Activated CD4-positive, alpha-beta T cell treated with anti-CD3 and anti-CD28 coated beads for 1 hour (primary cell): ENCODE data around the gene DPM3.

Experiments used
- DNase-seq: peaks from one replicate; pipeline ENCODE4 v3.0.0-alpha.2; 2020

The DPM3 gene

GRCh38 chr1:155145491-155145890 is 5.2 kb upstream of the DPM3 start:
- no peak for DNase-seq

GRCh38 chr1:155141749-155142148 is 1.4 kb upstream of the DPM3 start:
- no peak for DNase-seq

- no peak for DNase-seq
Measured at GRCh38 chr1:155140630-155140953, 261 bp upstream of the DPM3 start.

- no peak for DNase-seq
Measured at GRCh38 chr1:155137154-155137949, 3.0 kb downstream of the DPM3 start.

GRCh38 chr1:155136748-155137147 is 3.6 kb downstream of the DPM3 start:
- DNase-seq: no peak

- peak; percentile 85 for DNase-seq
Measured at GRCh38 chr1:155135415-155136028, 4.8 kb downstream of the DPM3 start, which contains the start of gene SLC50A1. TSS of gene SLC50A1 (plus strand) at chr1:155135852. CDS start at chr1:155135912, 60 bp downstream.

GRCh38 chr1:155134880-155135414 is 5.4 kb downstream of the DPM3 start:
- DNase-seq: no peak

- no peak for DNase-seq
Measured at GRCh38 chr1:155134322-155134721, 6.0 kb downstream of the DPM3 start.

- no peak for DNase-seq
Measured at GRCh38 chr1:155133799-155134281, 6.5 kb downstream of the DPM3 start.

- no peak for DNase-seq
Measured at GRCh38 chr1:155131856-155132255, 8.5 kb downstream of the DPM3 start.

- no peak for DNase-seq
Measured at GRCh38 chr1:155131285-155131684, 9.0 kb downstream of the DPM3 start.

GRCh38 chr1:155130272-155131006 is 9.9 kb downstream of the DPM3 start:
- no peak for DNase-seq

- no peak for DNase-seq
Measured at GRCh38 chr1:155128755-155129473, 11.4 kb downstream of the DPM3 start.

GRCh38 chr1:155127967-155128754 is 12.2 kb downstream of the DPM3 start:
- no peak for DNase-seq

GRCh38 chr1:155127105-155127966 is 13.0 kb downstream of the DPM3 start, which contains the start of gene EFNA1:
TSS of gene EFNA1 (plus strand) at chr1:155127876. CDS start at chr1:155127978, 102 bp downstream.
- no peak for DNase-seq

- DNase-seq: no peak
Measured at GRCh38 chr1:155126556-155127104, 13.7 kb downstream of the DPM3 start.

- no peak for DNase-seq
Measured at GRCh38 chr1:155125946-155126555, 14.3 kb downstream of the DPM3 start.

- no peak for DNase-seq
Measured at GRCh38 chr1:155125511-155125945, 14.8 kb downstream of the DPM3 start.

- no peak for DNase-seq
Measured at GRCh38 chr1:155124503-155125463, 15.5 kb downstream of the DPM3 start.
